Skeletal muscle tissue (tissue), 4 donors: ENCODE data around the gene MED8. TPM values are rescaled to one million over a fixed set of nuclear protein-coding genes. Genes with fewer than 3 reads are reported as not detected.

ENCODE experiments used
- H3K27ac ChIP-seq: one replicate; pipeline ENCODE4 v1.7.0; 2013; ENCODE audit warnings: mild to moderate bottlenecking, low read depth, low read length, inconsistent platforms
- H3K27me3 ChIP-seq, 3 donors: one replicate each; pipeline ENCODE4 v1.7.0; 2013; ENCODE audit warnings: low read length in 3 of 3; ENCODE audit not compliant: control insufficient read depth in 3 of 3, insufficient read depth in 3 of 3
- H3K36me3 ChIP-seq, 3 donors: one replicate each; pipeline ENCODE4 v1.7.0; 2013; ENCODE audit warnings: low read length in 3 of 3; ENCODE audit not compliant: control insufficient read depth in 3 of 3, insufficient read depth in 3 of 3
- H3K4me1 ChIP-seq, 3 donors: one replicate each; pipeline ENCODE4 v1.7.0; 2013; ENCODE audit warnings: low read length in 3 of 3, mild to moderate bottlenecking in 3 of 3; ENCODE audit not compliant: control insufficient read depth in 3 of 3, insufficient read depth in 3 of 3
- H3K4me3 ChIP-seq, 3 donors: one replicate each; pipeline ENCODE4 v1.7.0; 2013; ENCODE audit warnings: low read length in 3 of 3
- H3K9ac ChIP-seq, 3 donors: one replicate each; pipeline ENCODE4 v1.7.0; 2013; ENCODE audit warnings: low read length in 3 of 3, mild to moderate bottlenecking in 3 of 3, moderate library complexity in 2 of 3, low read depth in 1 of 3
- H3K9me3 ChIP-seq, 3 donors: one replicate each; pipeline ENCODE4 v1.7.0; 2013; ENCODE audit warnings: low read length in 3 of 3; ENCODE audit not compliant: control insufficient read depth in 3 of 3
- total RNA-seq: library from RNA; depleted of rRNA; stranded (reverse); fragments of >200 nt; gene quantifications from one replicate; pipeline ENCODE4 v1.2.3, GENCODE V29; 2014
- donor health status: Osteomylitis.

MED8 gene, protein sequence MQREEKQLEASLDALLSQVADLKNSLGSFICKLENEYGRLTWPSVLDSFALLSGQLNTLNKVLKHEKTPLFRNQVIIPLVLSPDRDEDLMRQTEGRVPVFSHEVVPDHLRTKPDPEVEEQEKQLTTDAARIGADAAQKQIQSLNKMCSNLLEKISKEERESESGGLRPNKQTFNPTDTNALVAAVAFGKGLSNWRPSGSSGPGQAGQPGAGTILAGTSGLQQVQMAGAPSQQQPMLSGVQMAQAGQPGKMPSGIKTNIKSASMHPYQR
- total RNA-seq, result 34.4 TPM

DNA sequence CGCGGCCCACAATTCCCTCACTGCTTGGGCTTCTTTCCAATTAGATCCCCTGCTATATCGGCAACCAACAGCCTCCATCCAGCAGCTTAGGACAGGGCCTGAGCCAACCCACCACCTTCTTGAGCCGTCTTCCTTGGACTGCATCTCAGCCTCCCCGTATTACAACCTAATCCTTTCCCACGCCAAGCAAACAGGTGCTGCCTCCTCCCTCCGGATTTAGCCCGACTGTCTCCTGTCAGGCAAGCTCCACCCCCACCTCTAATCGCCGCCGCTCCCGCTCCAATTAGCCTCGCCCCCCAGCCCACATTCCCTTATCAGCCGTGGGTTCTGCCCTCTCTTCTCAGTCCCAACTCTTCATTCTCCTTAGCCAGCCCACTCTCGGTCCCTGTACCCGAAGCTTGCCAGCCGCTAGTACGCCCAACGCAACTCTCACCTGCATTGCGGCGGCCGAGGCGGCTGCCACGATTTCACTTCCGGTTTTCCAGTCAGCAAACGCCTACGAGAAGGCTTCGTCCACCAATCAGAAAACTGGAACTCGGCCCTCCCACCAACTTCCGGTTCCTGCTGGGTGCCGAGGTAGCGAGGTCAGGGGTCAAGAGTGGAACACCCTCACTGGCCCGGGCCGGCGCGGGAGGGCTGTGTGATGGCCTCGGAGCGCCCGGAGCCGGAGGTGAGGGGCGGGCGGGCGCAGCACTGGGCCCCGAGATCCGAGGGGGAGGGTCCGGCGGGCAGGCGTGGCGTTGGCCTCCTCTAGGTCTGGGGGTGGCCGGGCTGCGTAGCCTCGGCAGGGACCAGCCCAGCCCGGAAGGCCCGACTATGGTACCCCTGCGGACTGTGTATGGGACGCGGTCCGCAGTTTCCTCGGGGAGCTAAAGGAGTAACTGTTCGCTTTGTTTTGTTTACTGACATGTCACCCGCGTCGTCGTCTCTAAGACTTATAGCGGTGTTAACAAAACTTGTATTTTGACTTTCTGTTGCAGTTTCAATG lies at the start of gene MED8, which contains the start of gene SZT2:
Gene MED8, minus strand, starts transcription at position 475 of the 988 bp plus-strand sequence. Its CDS starts 36 bp downstream, at position 439.
Gene SZT2, plus strand, starts transcription at position 574 of the 988 bp plus-strand sequence. Its CDS starts 70 bp downstream, at position 644.
- H3K9me3 ChIP-seq, result no peaks in the 10 kb centered on the region
- peak within 1 kb of the TSS; percentile 93 to 97 (median 94) for H3K4me3 ChIP-seq
- H3K36me3 ChIP-seq, result peaks cover 24 to 33% (median 26%) of the 10 kb centered on the region in 3 donors
- H3K27me3 ChIP-seq, result no peaks in the 10 kb centered on the region
- peaks cover 22 to 28% (median 25%) of the 10 kb centered on the region in 3 donors for H3K4me1 ChIP-seq
- peak within 1 kb of the TSS; percentile 81 for H3K27ac ChIP-seq
- H3K9ac ChIP-seq, result peak within 1 kb of the TSS; percentile 92 to 97 (median 95)

DNA sequence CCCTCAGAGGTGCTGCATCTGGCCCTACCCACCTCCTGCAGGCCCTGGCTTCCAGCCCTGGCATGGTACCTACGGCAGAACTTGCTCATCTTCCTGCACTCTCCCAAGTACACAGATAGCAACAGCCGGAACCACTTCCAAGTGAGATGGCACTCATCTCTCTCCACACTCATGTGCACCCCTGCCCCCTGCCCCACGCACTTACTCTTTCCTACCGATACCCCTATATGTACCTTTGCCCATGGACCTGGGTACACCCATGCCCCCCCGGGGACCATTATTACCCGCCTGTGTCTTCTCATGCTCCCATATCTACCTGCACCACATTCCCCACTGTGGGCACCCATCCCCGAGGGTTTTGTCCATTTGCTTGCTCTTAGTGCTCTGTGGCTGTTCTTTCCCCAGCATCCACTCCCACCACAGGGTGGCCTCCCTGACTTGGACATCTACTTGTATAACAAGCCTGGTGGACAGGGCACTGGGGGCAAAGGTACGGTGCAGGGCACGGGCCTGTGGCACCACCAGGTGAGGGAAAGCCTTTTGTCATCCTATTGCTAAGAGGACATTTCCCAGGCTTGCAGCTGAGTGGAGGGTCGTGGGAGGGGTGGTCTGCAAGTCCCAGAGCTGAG lies 49.5 kb upstream of the MED8 start:
- Histone ChIP-seq H3K9ac (no peak overlapping the region), H3K27ac (no peak overlapping the region), H3K4me3 (no peak overlapping the region), H3K9me3 (no peaks in the 10 kb centered on the region), H3K27me3 (no peaks in the 10 kb centered on the region), H3K4me1 (peaks cover 0 to 4% (median 3%) of the 10 kb centered on the region in 3 donors), H3K36me3 (peaks cover 75 to 87% (median 80%) of the 10 kb centered on the region in 3 donors)

DNA sequence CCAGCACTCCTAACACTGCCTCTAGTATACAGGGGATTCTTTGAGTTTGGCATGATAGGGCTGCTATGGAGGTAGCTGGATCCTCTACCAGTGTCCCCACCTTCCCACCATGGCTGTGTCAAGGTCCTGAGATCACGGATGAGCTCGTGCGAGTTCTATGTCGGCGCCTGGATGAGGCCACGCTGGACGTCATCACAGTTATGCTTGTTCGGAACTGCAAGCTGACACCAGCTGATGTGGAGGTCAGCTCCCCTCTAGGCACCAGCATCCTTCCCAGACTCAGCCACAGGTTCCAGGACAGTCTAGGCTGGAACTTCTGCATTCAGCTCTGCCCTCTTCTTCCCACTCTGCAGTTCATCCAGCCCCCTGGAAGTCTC lies 49.0 kb upstream of the MED8 start:
- H3K4me3 ChIP-seq, result no peak overlapping the region

DNA sequence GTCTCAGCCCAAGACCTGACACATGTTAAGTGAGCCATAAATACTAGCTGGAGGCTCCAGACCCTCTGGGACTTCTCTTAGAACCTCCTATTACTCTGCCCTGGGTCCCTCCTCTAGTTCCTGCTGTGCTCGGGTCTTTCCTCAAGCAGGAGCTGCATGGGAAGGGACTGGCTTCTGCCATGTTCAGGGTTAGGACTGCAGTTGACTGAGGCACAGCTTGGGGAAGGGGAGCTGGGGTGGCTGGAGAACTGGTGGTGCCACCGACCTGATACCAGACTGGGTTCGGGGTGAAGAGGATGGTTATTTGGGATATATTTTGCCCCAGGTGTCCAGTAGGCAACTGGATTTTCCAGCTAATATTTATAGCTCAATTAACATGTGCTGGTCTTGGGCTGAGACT lies 48.4 kb upstream of the MED8 start:
- peaks cover 74 to 87% (median 79%) of the 10 kb centered on the region in 3 donors for H3K36me3 ChIP-seq
- peaks cover 0 to 4% (median 3%) of the 10 kb centered on the region in 3 donors for H3K4me1 ChIP-seq
- no peaks in the 10 kb centered on the region for H3K27me3 ChIP-seq
- H3K27ac ChIP-seq, result no peak overlapping the region
- no peaks in the 10 kb centered on the region for H3K9me3 ChIP-seq
- peak overlapping the region in 1 of 3 donors; percentile 16 for H3K9ac ChIP-seq
- no peak overlapping the region for H3K4me3 ChIP-seq

More for the DNA sequence above, 49.0 kb upstream of the MED8 start:
- H3K4me1 ChIP-seq, result peaks cover 0 to 4% (median 3%) of the 10 kb centered on the region in 3 donors
- H3K9me3 ChIP-seq, result no peaks in the 10 kb centered on the region
- H3K9ac ChIP-seq, result no peak overlapping the region
- no peak overlapping the region for H3K27ac ChIP-seq
- peaks cover 75 to 87% (median 80%) of the 10 kb centered on the region in 3 donors for H3K36me3 ChIP-seq
- no peaks in the 10 kb centered on the region for H3K27me3 ChIP-seq

DNA sequence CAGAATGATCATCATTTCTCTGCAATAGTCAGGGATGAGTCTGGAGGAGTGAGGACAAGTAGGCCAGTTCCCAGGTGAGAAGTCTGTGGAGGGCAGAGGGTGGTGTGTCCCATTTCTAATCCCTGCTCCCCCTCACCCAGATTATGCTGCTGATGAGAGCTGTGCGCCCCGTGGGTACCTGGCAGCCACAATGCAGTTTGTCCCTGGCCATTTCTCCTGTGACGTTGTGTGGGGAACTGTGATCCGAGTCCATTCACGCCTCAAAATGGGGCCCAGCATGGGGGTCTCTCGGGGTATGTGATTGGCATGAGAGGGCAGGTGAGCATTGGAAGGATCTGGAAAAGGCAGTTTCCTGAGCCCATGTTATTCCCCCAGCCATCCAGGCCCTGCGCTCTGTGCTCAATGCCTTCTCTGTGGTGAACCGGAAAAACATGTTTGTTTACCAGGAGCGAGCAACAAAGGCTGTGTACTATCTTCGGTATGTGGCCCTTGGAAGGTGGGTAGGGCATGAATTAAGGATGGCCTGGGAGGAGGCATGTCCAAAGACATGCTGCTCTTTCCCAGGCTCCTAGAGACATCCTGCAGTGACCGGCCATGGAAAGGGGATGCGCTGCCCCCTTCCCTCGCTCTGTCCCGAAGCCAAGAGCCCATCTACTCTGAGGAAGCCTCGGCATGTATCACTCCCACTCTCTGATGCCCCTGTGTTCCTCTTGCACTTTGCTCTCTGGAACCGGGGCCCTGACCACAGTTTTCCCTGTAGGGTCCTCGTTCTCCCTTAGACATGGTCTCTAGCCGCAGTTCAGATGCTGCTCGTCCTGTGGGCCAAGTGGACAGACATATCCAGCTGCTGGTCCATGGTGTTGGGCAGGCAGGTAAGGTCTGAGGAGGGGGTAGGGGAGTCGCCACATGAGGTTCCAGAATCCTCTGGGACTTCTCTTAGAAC lies 47.7 kb upstream of the MED8 start:
- H3K9me3 ChIP-seq, result no peaks in the 10 kb centered on the region
- H3K4me3 ChIP-seq, result no peak overlapping the region
- H3K27me3 ChIP-seq, result no peaks in the 10 kb centered on the region
- H3K36me3 ChIP-seq, result peaks cover 74 to 87% (median 79%) of the 10 kb centered on the region in 3 donors
- peaks cover 0 to 4% (median 3%) of the 10 kb centered on the region in 3 donors for H3K4me1 ChIP-seq
- no peak overlapping the region for H3K27ac ChIP-seq
- peak overlapping the region in 1 of 3 donors; percentile 16 for H3K9ac ChIP-seq

DNA sequence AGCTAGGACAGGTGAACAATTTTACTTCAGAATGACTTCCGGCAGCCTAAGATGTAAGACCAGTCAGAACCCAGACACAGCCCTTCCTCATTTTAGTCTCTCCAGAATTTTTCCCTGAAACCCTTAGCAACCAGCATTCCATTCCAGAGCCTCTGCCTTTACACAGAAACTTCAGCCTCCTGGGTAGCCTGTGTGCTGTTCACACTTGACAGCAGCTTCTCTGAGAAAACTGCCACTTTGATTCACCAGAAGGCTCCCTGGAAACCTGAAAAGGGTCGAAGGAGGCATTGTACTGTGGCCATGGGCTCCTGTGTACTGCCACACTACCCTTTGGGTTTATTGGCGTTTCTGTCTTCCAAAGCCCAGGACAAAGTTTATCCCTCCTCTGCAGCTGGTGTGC lies 46.8 kb upstream of the MED8 start:
- no peak overlapping the region for H3K4me3 ChIP-seq
- peaks cover 76 to 89% (median 81%) of the 10 kb centered on the region in 3 donors for H3K36me3 ChIP-seq
- H3K9ac ChIP-seq, result no peak overlapping the region
- peaks cover 0 to 4% (median 3%) of the 10 kb centered on the region in 3 donors for H3K4me1 ChIP-seq
- H3K27ac ChIP-seq, result no peak overlapping the region
- no peaks in the 10 kb centered on the region for H3K9me3 ChIP-seq
- no peaks in the 10 kb centered on the region for H3K27me3 ChIP-seq

DNA sequence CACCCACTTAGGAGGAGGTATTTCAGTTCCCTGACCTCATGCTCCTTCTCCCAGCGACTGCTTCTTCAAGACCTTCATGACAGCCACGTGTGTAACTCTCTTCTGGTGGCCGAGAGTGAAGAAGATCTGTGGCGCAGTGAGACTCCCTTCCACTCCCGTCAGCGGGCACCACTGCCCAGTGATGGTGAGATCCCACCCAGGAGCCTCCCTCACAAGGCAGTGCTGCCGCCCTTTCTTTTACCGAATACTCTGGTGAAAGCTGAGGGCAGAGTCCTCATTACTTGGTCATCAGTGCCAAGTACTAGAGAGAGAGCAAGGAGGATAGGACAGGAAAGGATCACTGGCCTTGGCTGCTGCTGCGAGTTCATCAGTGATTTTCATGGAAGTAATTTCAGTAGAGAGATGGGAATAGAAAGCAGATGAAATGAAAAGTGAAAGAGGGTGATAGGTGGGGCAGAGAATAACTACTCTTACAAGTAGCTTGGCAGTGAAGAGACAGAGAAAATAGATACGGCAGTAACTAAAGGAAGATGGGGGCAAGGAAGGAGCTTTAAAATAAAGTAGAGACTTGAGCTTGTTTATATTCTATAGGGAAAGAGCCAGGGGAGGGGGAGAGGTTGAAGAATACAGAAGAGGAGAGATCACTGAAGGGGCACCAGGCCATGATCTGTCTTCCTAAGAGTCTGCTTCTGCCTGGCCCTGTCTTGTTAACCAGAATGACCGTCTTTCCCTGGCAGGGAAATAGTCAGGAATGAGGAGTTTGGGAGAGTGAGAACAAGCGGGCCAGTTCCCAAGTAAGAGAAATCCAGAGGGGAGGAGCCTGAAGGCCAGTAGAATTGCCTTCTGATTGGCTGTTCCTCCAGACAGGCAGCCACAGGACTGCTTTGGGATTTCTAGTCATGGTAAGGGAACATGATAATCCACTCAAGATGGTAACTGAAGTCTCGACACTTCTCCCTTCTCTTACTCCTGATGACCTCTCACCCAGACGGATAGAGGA lies 45.8 kb upstream of the MED8 start:
- peaks cover 0 to 4% (median 3%) of the 10 kb centered on the region in 3 donors for H3K4me1 ChIP-seq
- no peaks in the 10 kb centered on the region for H3K9me3 ChIP-seq
- H3K27me3 ChIP-seq, result no peaks in the 10 kb centered on the region
- no peak overlapping the region for H3K4me3 ChIP-seq
- peaks cover 76 to 89% (median 82%) of the 10 kb centered on the region in 3 donors for H3K36me3 ChIP-seq
- peak overlapping the region; percentile 61 for H3K27ac ChIP-seq
- H3K9ac ChIP-seq, result no peak overlapping the region

DNA sequence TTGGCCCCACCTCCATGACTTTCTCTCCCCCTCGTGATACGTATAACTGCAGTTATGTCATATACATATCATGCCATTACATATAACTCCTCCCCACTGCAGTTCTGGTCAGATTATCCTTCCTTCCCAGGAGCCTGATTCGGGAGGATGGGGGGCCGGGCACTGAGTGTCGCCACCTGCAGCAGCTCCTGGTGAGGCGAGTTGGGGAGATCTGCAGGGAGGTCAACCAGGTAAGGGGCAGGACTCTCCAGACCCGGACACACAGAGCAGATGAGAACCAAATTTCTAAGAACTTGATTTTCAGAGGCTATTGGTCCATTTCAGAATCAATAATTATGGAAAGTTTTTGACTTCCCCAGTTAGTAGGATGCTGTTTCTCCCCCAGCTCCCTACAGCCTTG lies 44.7 kb upstream of the MED8 start:
- peaks cover 0 to 4% (median 3%) of the 10 kb centered on the region in 3 donors for H3K4me1 ChIP-seq
- no peaks in the 10 kb centered on the region for H3K9me3 ChIP-seq
- H3K9ac ChIP-seq, result no peak overlapping the region
- no peak overlapping the region for H3K27ac ChIP-seq
- H3K27me3 ChIP-seq, result no peaks in the 10 kb centered on the region
- no peak overlapping the region for H3K4me3 ChIP-seq
- peaks cover 77 to 90% (median 82%) of the 10 kb centered on the region in 3 donors for H3K36me3 ChIP-seq
